ENCODE measurements around the gene PRRG2. TPM values are rescaled to one million over a fixed set of nuclear protein-coding genes. Genes with fewer than 3 reads are reported as not detected.

The PRRG2 gene
- polyA plus RNA-seq, 1 donor (not counting 4 experiments of a cell fraction or from before 2014, with no cell fraction given), result 5.3 TPM

GRCh38 chr19:49546825-49547565 lies 34.1 kb upstream of the PRRG2 start:
- H3K27me3 ChIP-seq (ENCODE audit: control insufficient read depth, extremely low read depth, insufficient read depth, low read length), result no peaks in the 10 kb centered on the region
- H3K9me3 ChIP-seq (ENCODE audit: control insufficient read depth, low read depth, low read length), result no peaks in the 10 kb centered on the region
- no peaks in the 10 kb centered on the region for H3K36me3 ChIP-seq (ENCODE audit: control insufficient read depth in 2 of 2, extremely low read depth in 1 of 2, insufficient read depth in 2 of 2, low read length in 2 of 2)
- H3K4me1 ChIP-seq (ENCODE audit: control insufficient read depth, extremely low read depth, insufficient read depth, low read length), result peaks cover 4% of the 10 kb centered on the region
- no peak overlapping the region for H3K4me3 ChIP-seq (ENCODE audit: control insufficient read depth in 2 of 3, extremely low read depth in 1 of 3, insufficient read depth in 2 of 3, low read depth in 1 of 3, low read length in 3 of 3)
- H3K9ac ChIP-seq (ENCODE audit: control insufficient read depth, extremely low read depth, insufficient read depth, low read length), result no peak overlapping the region
- no peak overlapping the region for H3K27ac ChIP-seq (ENCODE audit: control insufficient read depth, insufficient read depth, low read length)
- FAIRE-seq (peak; percentile 72), DNase-seq (ENCODE audit: low read depth, low spot score) (no peak)
- H3K9me1 ChIP-seq (ENCODE audit: control insufficient read depth, extremely low read depth, insufficient read depth, low read length), result no peaks in the 10 kb centered on the region
- H2AFZ ChIP-seq (ENCODE audit: control insufficient read depth, low read length), result no peak overlapping the region
- TF ChIP-seq CTCF (optimal IDR thresholded peaks at IDR 0.05 in 1 of 3, IDR thresholded peaks at IDR 0.05 in 1 of 3, conservative IDR thresholded peaks at IDR 0.05 in 1 of 3; ENCODE audit: extremely low read depth in 1 of 3, insufficient read depth in 2 of 3, low read length in 3 of 3) (peak; percentile 64 to 83 (median 79)), EZH2 (IDR thresholded peaks at IDR 0.05; ENCODE audit: low read length) (no peak)
- no peaks in the 10 kb centered on the region for H3K79me2 ChIP-seq (ENCODE audit: control insufficient read depth, insufficient read depth, low read length)
- dilution Hi-C loops (cut with MboI; ENCODE audit: extremely low pct_ligation_motif_present, low sequenced_read_pairs), result no loop called here
- no peaks in the 10 kb centered on the region for H4K20me1 ChIP-seq (ENCODE audit: control insufficient read depth, extremely low read depth, insufficient read depth, low read length)
- peak overlapping the region; percentile 11 for H3K4me2 ChIP-seq (ENCODE audit: control insufficient read depth, extremely low read depth, insufficient read depth, low read depth, low read length)

- dilution Hi-C loops (cut with MboI; ENCODE audit: extremely low pct_ligation_motif_present, low sequenced_read_pairs), result no loop called here
- Histone ChIP-seq H3K36me3 (ENCODE audit: control insufficient read depth in 2 of 2, extremely low read depth in 1 of 2, insufficient read depth in 2 of 2, low read length in 2 of 2) (no peaks in the 10 kb centered on the region), H3K9ac (ENCODE audit: control insufficient read depth, extremely low read depth, insufficient read depth, low read length) (no peak overlapping the region), H2AFZ (ENCODE audit: control insufficient read depth, low read length) (no peak overlapping the region), H4K20me1 (ENCODE audit: control insufficient read depth, extremely low read depth, insufficient read depth, low read length) (no peaks in the 10 kb centered on the region), H3K4me2 (ENCODE audit: control insufficient read depth, extremely low read depth, insufficient read depth, low read depth, low read length) (no peak overlapping the region), H3K79me2 (ENCODE audit: control insufficient read depth, insufficient read depth, low read length) (no peaks in the 10 kb centered on the region), H3K9me3 (ENCODE audit: control insufficient read depth, low read depth, low read length) (no peaks in the 10 kb centered on the region), H3K9me1 (ENCODE audit: control insufficient read depth, extremely low read depth, insufficient read depth, low read length) (no peaks in the 10 kb centered on the region), H3K27me3 (ENCODE audit: control insufficient read depth, extremely low read depth, insufficient read depth, low read length) (no peaks in the 10 kb centered on the region), H3K27ac (ENCODE audit: control insufficient read depth, insufficient read depth, low read length) (no peak overlapping the region), H3K4me1 (ENCODE audit: control insufficient read depth, extremely low read depth, insufficient read depth, low read length) (peaks cover 12% of the 10 kb centered on the region), H3K4me3 (ENCODE audit: control insufficient read depth in 2 of 3, extremely low read depth in 1 of 3, insufficient read depth in 2 of 3, low read depth in 1 of 3, low read length in 3 of 3) (no peak overlapping the region)
- DNase-seq (ENCODE audit: low read depth, low spot score), result no peak
- TF ChIP-seq EZH2 (IDR thresholded peaks at IDR 0.05; ENCODE audit: low read length) (no peak), CTCF (optimal IDR thresholded peaks at IDR 0.05 in 1 of 3, IDR thresholded peaks at IDR 0.05 in 1 of 3, conservative IDR thresholded peaks at IDR 0.05 in 1 of 3; ENCODE audit: extremely low read depth in 1 of 3, insufficient read depth in 2 of 3, low read length in 3 of 3) (no peak)
- FAIRE-seq, result no peak
Measured at GRCh38 chr19:49549045-49549444, 32.1 kb upstream of the PRRG2 start.

All from keratinocyte (primary cell).